H1 (cell line): ENCODE measurements around the gene KRT72. TPM values are rescaled to one million over a fixed set of nuclear protein-coding genes. Genes with fewer than 3 reads are reported as not detected.
A peak's percentile ranks its signal among the peaks of the same experiment; 100 is the strongest.

Source experiments
- CTCF ChIA-PET: fragments of 300-600 bp; sonication (Branson Sonifier 250); formaldehyde crosslinking; loops from one replicate; lab custom pipeline; 2021; ENCODE audit not compliant: partially characterized antibody; lab: Charles Lee
- POLR2A ChIA-PET: fragments of 300-600 bp; sonication (Branson Sonifier 250); formaldehyde crosslinking; loops from one replicate; lab custom pipeline; 2021; ENCODE audit warnings: inconsistent platforms; ENCODE audit not compliant: partially characterized antibody; lab: Charles Lee
- DNase-seq, 2 experiments: peaks; one replicate each; pipeline versions ENCODE4 v3.0.0 to v3.0.0-alpha.2; 2010 to 2022; ENCODE audit warnings: low spot score in 2 of 2, low read depth in 1 of 2, mixed read lengths in 1 of 2
- FAIRE-seq: peaks from 2 replicates; lab custom pipeline; 2011; peaks lifted over from hg19 to GRCh38; lab: Jason Lieb, UNC
- H2AFZ ChIP-seq: 2 replicates; pipeline ENCODE4 v1.8.1; 2012; ENCODE audit warnings: low read length, inconsistent platforms
- H2AK5ac ChIP-seq: 2 replicates; pipeline ENCODE4 v1.6.1; 2013; ENCODE audit warnings: low read depth, low read length
- H2BK120ac ChIP-seq: replicated peaks from 2 replicates; pipeline ENCODE3; 2013; ENCODE audit warnings: low read depth, low read length, inconsistent platforms
- H2BK12ac ChIP-seq: 2 replicates; pipeline ENCODE4 v1.6.1; 2013; ENCODE audit warnings: low read depth, low read length
- H2BK15ac ChIP-seq: 2 replicates; pipeline ENCODE4 v1.6.1; 2013; ENCODE audit warnings: low read length
- H2BK20ac ChIP-seq: 2 replicates; pipeline ENCODE4 v1.6.1; 2013; ENCODE audit warnings: low read length
- H2BK5ac ChIP-seq: 2 replicates; pipeline ENCODE4 v1.6.1; 2013; ENCODE audit warnings: low read depth, low read length
- H3K14ac ChIP-seq: 2 replicates; pipeline ENCODE4 v1.6.1; 2013; ENCODE audit warnings: inconsistent platforms; ENCODE audit not compliant: insufficient read length
- H3K18ac ChIP-seq: 2 replicates; pipeline ENCODE4 v1.6.1; 2013; ENCODE audit warnings: low read length; ENCODE audit errors: extremely low read depth
- H3K23ac ChIP-seq: 2 replicates; pipeline ENCODE4 v1.6.1; 2013; ENCODE audit warnings: inconsistent platforms; ENCODE audit not compliant: insufficient read length
- H3K23me2 ChIP-seq: 2 replicates; pipeline ENCODE4 v1.6.1; 2013; ENCODE audit warnings: low read depth, low read length
- H3K27ac ChIP-seq: 2 replicates; pipeline ENCODE4 v1.6.1; 2011; ENCODE audit warnings: low read depth, low read length, inconsistent platforms
- H3K27me3 ChIP-seq, 4 experiments: replicated peaks in 1 of 4; 1 replicate in 1 of 4; 2 replicates in 3 of 4; pipeline versions ENCODE4 v1.6.1 to v1.8.1; 2011 to 2013; ENCODE audit warnings: low read length in 3 of 4, mild to moderate bottlenecking in 3 of 4, inconsistent platforms in 2 of 4, mixed read lengths in 2 of 4, moderate library complexity in 1 of 4; ENCODE audit not compliant: control insufficient read depth in 3 of 4, insufficient read depth in 3 of 4; ENCODE audit errors: extremely low read depth in 1 of 4
- H3K36me3 ChIP-seq, 4 experiments: 2 replicates each; pipeline versions ENCODE4 v1.6.1 to v1.8.1; 2011 to 2013; ENCODE audit warnings: mild to moderate bottlenecking in 4 of 4, low read length in 3 of 4, moderate library complexity in 2 of 4, control low read depth in 1 of 4, inconsistent platforms in 1 of 4; ENCODE audit not compliant: insufficient read depth in 4 of 4, control insufficient read depth in 2 of 4
- H3K4ac ChIP-seq: replicated peaks from 2 replicates; pipeline ENCODE3; 2013; ENCODE audit warnings: low read length, low read depth, mixed read lengths, inconsistent platforms; ENCODE audit not compliant: insufficient read length
- H3K4me1 ChIP-seq, 4 experiments: replicated peaks in 1 of 4; 1 replicate in 1 of 4; 2 replicates in 3 of 4; pipeline versions ENCODE4 v1.6.1 to v1.8.1; 2011 to 2013; ENCODE audit warnings: low read length in 3 of 4, inconsistent platforms in 2 of 4, mixed read lengths in 1 of 4; ENCODE audit not compliant: insufficient read depth in 4 of 4, control insufficient read depth in 3 of 4
- H3K4me2 ChIP-seq, 2 experiments: 2 replicates each; pipeline versions ENCODE4 v1.6.1 to v1.8.1; 2011 to 2013; ENCODE audit warnings: low read depth in 2 of 2, low read length in 2 of 2, control low read depth in 1 of 2, inconsistent platforms in 1 of 2, mild to moderate bottlenecking in 1 of 2; ENCODE audit not compliant: insufficient read depth in 1 of 2
- H3K4me3 ChIP-seq, 4 experiments: fragments of 200-600, 300-600 bp in 1 of 4; sonication (generic), shearing (Covaris generic), sonication (Bioruptor Twin) in 1 of 4; 2 replicates each; pipeline versions ENCODE4 v1.5.1 to v1.8.1; 2011 to 2016; ENCODE audit warnings: low read length in 4 of 4, low read depth in 3 of 4, control low read depth in 2 of 4, inconsistent platforms in 2 of 4, mild to moderate bottlenecking in 2 of 4, mixed read lengths in 1 of 4, moderate library complexity in 1 of 4; ENCODE audit not compliant: insufficient read depth in 2 of 4; ENCODE audit errors: extremely low read depth in 1 of 4
- H3K56ac ChIP-seq: replicated peaks from 2 replicates; pipeline ENCODE3; 2013; ENCODE audit warnings: low read depth, mild to moderate bottlenecking, mixed read lengths, low read length, inconsistent platforms; ENCODE audit not compliant: insufficient read length
- H3K79me1 ChIP-seq: 2 replicates; pipeline ENCODE4 v1.6.1; 2013; ENCODE audit warnings: low read depth, low read length, control low read depth
- H3K79me2 ChIP-seq, 2 experiments: 2 replicates each; pipeline versions ENCODE4 v1.6.1 to v1.8.1; 2012 to 2013; ENCODE audit warnings: low read length in 2 of 2, mild to moderate bottlenecking in 2 of 2, inconsistent platforms in 1 of 2; ENCODE audit not compliant: insufficient read depth in 2 of 2, control insufficient read depth in 1 of 2
- H3K9ac ChIP-seq, 4 experiments: replicated peaks in 1 of 4; 1 replicate in 1 of 4; 2 replicates in 3 of 4; pipeline versions ENCODE4 v1.6.1 to v1.8.1; 2011 to 2013; ENCODE audit warnings: low read depth in 3 of 4, low read length in 3 of 4, control low read depth in 2 of 4, mild to moderate bottlenecking in 2 of 4, moderate library complexity in 2 of 4, inconsistent platforms in 1 of 4; ENCODE audit errors: extremely low read depth in 1 of 4
- H3K9me3 ChIP-seq, 2 experiments: 2 replicates each; pipeline versions ENCODE4 v1.6.1 to v1.8.1; 2012 to 2013; ENCODE audit warnings: mild to moderate bottlenecking in 2 of 2, moderate library complexity in 2 of 2, control low read depth in 1 of 2, inconsistent platforms in 1 of 2, low read depth in 1 of 2, low read length in 1 of 2, mixed read lengths in 1 of 2; ENCODE audit not compliant: insufficient read depth in 2 of 2
- H4K20me1 ChIP-seq, 2 experiments: replicated peaks in 1 of 2; 2 replicates each; pipeline versions ENCODE3 to v1.8.1; 2011 to 2013; ENCODE audit warnings: inconsistent platforms in 2 of 2, low read length in 2 of 2, mild to moderate bottlenecking in 1 of 2; ENCODE audit not compliant: insufficient read depth in 2 of 2, control insufficient read depth in 1 of 2
- H4K5ac ChIP-seq: 2 replicates; pipeline ENCODE4 v1.6.1; 2013; ENCODE audit warnings: low read length, low read depth, mixed read lengths, inconsistent platforms; ENCODE audit not compliant: insufficient read length
- H4K8ac ChIP-seq: 2 replicates; pipeline ENCODE4 v1.8.0; 2013; ENCODE audit warnings: mild to moderate bottlenecking, moderate library complexity, low read length, inconsistent platforms; ENCODE audit not compliant: insufficient read depth; ENCODE audit errors: extremely low read depth
- H4K91ac ChIP-seq: replicated peaks from 2 replicates; pipeline ENCODE3; 2013; ENCODE audit warnings: low read length, mixed read lengths, inconsistent platforms; ENCODE audit not compliant: insufficient read length
- BACH1 ChIP-seq: IDR thresholded peaks from 2 replicates; pipeline ENCODE4 v1.6.1; 2012; ENCODE audit warnings: low read length, improper control_type of control experiment
- BCL11A ChIP-seq, 2 experiments: IDR thresholded peaks; one replicate each; pipeline ENCODE4 v1.6.1; 2011; ENCODE audit warnings: low read depth in 2 of 2, low read length in 2 of 2, mild to moderate bottlenecking in 2 of 2
- CTCF ChIP-seq, 3 experiments: IDR thresholded peaks; 1 replicate in 2 of 3; 2 replicates in 1 of 3; pipeline versions ENCODE4 v1.5.1 to v1.6.1; 2011; ENCODE audit warnings: low read length in 3 of 3, mild to moderate bottlenecking in 3 of 3, inconsistent platforms in 2 of 3, low read depth in 1 of 3, moderate library complexity in 1 of 3; ENCODE audit not compliant: insufficient read depth in 1 of 3; ENCODE audit errors: control extremely low read depth in 1 of 3
- SRF ChIP-seq: IDR thresholded peaks from 2 replicates; pipeline ENCODE4 v1.6.1; 2011; ENCODE audit warnings: mild to moderate bottlenecking, low read depth, low read length, moderate library complexity
- TBP ChIP-seq: IDR thresholded peaks from 2 replicates; pipeline ENCODE4 v1.6.1; 2011; ENCODE audit warnings: low read depth, low read length, improper control_type of control experiment
- WGBS, 2 experiments: shearing (Covaris generic) in 1 of 2; methylation state at CpG; one replicate each; pipeline versions ENCODE4 v1.1.6 to v1.1.7; 2013 to 2015; ENCODE audit warnings: low lambda C conversion rate in 2 of 2, mixed read lengths in 2 of 2, inconsistent platforms in 1 of 2, low coverage in 1 of 2, missing lambda C conversion rate in 1 of 2; ENCODE audit not compliant: insufficient replicate concordance in 2 of 2, insufficient coverage in 1 of 2, insufficient read length in 1 of 2; ENCODE audit errors: extremely low coverage in 1 of 2, missing lambda C conversion rate in 1 of 2; 5-methylcytosine and 5-hydroxymethylcytosine counted together
- polyA plus RNA-seq, 7 experiments: library from polyadenylated mRNA; depleted of rRNA in 3 of 7; stranded (reverse) in 5 of 7; unstranded in 2 of 7; fragments of >200 nt in 5 of 7; fragments of 200-250 nt in 2 of 7; gene quantifications; 1 replicate in 5 of 7; 2 replicates in 1 of 7; 4 replicates in 1 of 7; pipeline versions ENCODE4 v1.2.1 to v1.2.3, GENCODE V29; 2011 to 2013; ENCODE audit warnings: missing spikeins in 2 of 7, mixed read lengths in 2 of 7
- total RNA-seq: library from RNA; stranded (reverse); fragmentation: NEBNext Ultra II Directional; extraction: Animal tissue kit (Norgen Biotek cat#: 25700); gene quantifications from 2 replicates; pipeline ENCODE4 v1.2.1, GENCODE V29; 2021

The KRT72 gene
- total and polyA plus RNA-seq, 2 of the 8 experiments (the other 6 are each of a cell fraction or from before 2014, with no cell fraction given): not detected

DNA sequence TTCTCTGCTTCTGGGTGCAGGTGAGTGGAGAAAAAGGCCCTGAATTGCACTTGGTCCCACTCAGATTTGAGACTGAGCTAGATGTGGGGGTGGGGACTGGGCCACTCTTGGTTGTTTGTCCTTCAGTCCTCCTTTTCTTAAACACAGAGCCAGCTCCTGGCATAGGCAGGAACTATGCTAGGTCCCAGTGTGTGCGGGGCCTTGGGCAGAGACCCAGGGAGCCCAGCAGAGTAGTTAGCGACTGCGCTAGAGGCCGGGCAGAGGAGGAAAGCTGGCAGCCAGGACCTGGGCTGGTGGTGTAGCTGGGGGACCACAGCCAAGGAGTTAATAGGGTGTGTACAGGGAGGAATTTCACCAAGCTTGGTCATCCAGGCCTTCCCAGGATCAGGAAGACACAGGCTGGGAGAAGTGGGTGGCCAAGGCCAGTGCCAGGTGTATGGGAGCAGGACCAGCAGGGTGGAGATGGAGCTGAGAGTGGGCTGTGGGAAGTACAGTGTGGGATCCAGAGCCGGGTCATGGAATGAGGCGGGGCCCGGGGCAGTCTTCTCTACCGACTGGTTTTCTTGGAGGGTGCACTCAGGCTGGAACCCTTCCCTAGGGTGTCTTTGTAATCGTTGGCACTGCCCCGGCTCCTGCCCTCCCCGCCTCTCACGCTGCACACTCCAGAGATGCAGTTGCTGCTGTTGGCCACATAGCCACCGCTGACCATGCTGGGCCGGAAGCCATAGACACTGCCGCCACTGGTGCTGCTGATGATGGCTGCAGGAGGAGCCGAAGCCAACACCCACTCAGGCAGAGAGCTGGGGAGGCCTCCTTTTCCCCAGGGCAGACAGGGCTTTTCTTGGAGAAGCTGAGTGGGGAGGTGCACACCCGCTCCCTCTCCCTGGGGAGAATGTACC lies 57.0 kb downstream of the KRT72 start:
- no peaks in the 10 kb centered on the region; a peak in 2 of 7 replicates for H3K4me1 ChIP-seq
- no peak overlapping the region for H3K4ac ChIP-seq
- no peak overlapping the region for H2BK15ac ChIP-seq
- no peak overlapping the region for H3K4me3 ChIP-seq
- H3K4me2 ChIP-seq: no peak overlapping the region
- no peak overlapping the region for H4K8ac ChIP-seq
- no peak overlapping the region for H2AK5ac ChIP-seq
- H3K27ac ChIP-seq: no peak overlapping the region
- H2BK5ac ChIP-seq: no peak overlapping the region
- no peak overlapping the region for H2BK20ac ChIP-seq
- TF ChIP-seq BCL11A (IDR thresholded peaks at IDR 0.05; ENCODE audit: low read depth in 2 of 2, low read length in 2 of 2) (no peak), CTCF (IDR thresholded peaks at IDR 0.05; ENCODE audit: control extremely low read depth in 1 of 3, insufficient read depth in 1 of 3, low read depth in 1 of 3, low read length in 3 of 3) (peak in 2 of 3 experiments; percentile 11 to 21; a peak in 2 of 4 replicates), BACH1 (no peak), SRF (no peak), TBP (no peak)
- no peak overlapping the region for H3K18ac ChIP-seq
- H2BK120ac ChIP-seq: no peak overlapping the region
- DNase-seq (no peak), FAIRE-seq (no peak)
- H3K14ac ChIP-seq: no peak overlapping the region
- no peaks in the 10 kb centered on the region for H4K20me1 ChIP-seq
- no peaks in the 10 kb centered on the region for H3K79me2 ChIP-seq
- H3K23me2 ChIP-seq: no peaks in the 10 kb centered on the region
- H3K9me3 ChIP-seq: no peaks in the 10 kb centered on the region
- H3K9ac ChIP-seq: no peak overlapping the region
- no peak overlapping the region for H4K91ac ChIP-seq
- H3K23ac ChIP-seq: no peak overlapping the region
- no peak overlapping the region for H3K56ac ChIP-seq
- H3K36me3 ChIP-seq: no peaks in the 10 kb centered on the region
- H3K27me3 ChIP-seq: no peaks in the 10 kb centered on the region
- POLR2A ChIA-PET: interaction anchor here (1.2 to 1.3 kb wide), 2 partner anchors 8 to 17 kb away, joined by 3 read pairs; partner anchors contain the start of gene KRT71
- H2BK12ac ChIP-seq: no peak overlapping the region
- H3K79me1 ChIP-seq: no peaks in the 10 kb centered on the region
- no peak overlapping the region for H4K5ac ChIP-seq
- 91% methylated on average over 17 of the region's 17 CpGs; no CpG with 5 or more reads in 1 of the 2 experiments for WGBS, 2 experiments
- H2AFZ ChIP-seq: no peak overlapping the region
- CTCF ChIA-PET: interaction anchor here (0.6 to 4.8 kb wide), 23 partner anchors 9 to 334 kb away, joined by 3 to 47 read pairs (median 6); partner anchors contain the start of gene KRT71
